ENCODE measurements around the gene TMEM144.

Gene TMEM144

GRCh38 chr4:158299459-158300007 is 89.2 kb downstream of the TMEM144 start:
- no peak for DNase-seq (ENCODE audit: low read depth)

- no peak for DNase-seq (ENCODE audit: low read depth)
Measured at GRCh38 chr4:158300012-158300411, 89.7 kb downstream of the TMEM144 start.

GRCh38 chr4:158302076-158302866 is 92.0 kb downstream of the TMEM144 start:
- DNase-seq (ENCODE audit: low read depth) = no peak

GRCh38 chr4:158304694-158305093 is 94.4 kb downstream of the TMEM144 start:
- no peak for DNase-seq (ENCODE audit: low read depth)
